ENCODE data around the gene TNK2.

GRCh38 chr3:195853996-195854395, 54.4 kb downstream of the TNK2 start:
- TF ChIP-seq CTCF (IDR thresholded peaks at IDR 0.05): no peak
- no peak for TF ChIP-seq POLR2A (IDR thresholded peaks at IDR 0.05)
